D721Med (cell line): ENCODE results near the gene UBE2E3.
A peak's percentile ranks its signal among the peaks of the same experiment; 100 is the strongest.

ENCODE experiments used
- DNase-seq: peaks from one replicate; pipeline ENCODE4 v3.0.0; 2011; ENCODE audit warnings: low spot score; ENCODE audit not compliant: insufficient read length
- FAIRE-seq: peaks from 2 replicates; lab custom pipeline; 2011; peaks lifted over from hg19 to GRCh38; lab: Jason Lieb, UNC
- TF ChIP-seq, protein P1 (sequence below): IDR thresholded peaks from 2 replicates; pipeline ENCODE4 v1.5.1; 2012; ENCODE audit warnings: mild to moderate bottlenecking, control low read depth; ENCODE audit not compliant: insufficient read depth; ENCODE audit errors: missing control alignments

Gene UBE2E3

DNA sequence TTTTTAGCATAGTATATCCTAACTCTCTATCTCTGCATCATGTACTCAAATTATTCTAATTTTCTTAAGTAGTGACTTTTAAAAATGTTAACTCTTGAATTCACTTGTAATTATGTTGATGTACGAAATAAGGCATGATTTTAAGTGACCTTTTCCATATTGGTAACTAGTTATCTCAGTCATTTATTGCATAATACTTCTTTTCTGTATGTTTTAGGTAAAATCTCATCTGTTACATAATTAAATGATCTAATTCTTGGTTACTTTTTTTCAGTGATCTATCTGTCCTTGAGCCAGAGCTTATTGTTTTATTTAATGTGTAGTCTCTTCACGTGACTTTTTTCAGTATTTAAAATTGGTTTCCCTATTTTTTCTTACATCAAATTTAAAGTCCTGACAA, 4.8 kb upstream of the UBE2E3 start:
- TF ChIP-seq, protein P1, sequence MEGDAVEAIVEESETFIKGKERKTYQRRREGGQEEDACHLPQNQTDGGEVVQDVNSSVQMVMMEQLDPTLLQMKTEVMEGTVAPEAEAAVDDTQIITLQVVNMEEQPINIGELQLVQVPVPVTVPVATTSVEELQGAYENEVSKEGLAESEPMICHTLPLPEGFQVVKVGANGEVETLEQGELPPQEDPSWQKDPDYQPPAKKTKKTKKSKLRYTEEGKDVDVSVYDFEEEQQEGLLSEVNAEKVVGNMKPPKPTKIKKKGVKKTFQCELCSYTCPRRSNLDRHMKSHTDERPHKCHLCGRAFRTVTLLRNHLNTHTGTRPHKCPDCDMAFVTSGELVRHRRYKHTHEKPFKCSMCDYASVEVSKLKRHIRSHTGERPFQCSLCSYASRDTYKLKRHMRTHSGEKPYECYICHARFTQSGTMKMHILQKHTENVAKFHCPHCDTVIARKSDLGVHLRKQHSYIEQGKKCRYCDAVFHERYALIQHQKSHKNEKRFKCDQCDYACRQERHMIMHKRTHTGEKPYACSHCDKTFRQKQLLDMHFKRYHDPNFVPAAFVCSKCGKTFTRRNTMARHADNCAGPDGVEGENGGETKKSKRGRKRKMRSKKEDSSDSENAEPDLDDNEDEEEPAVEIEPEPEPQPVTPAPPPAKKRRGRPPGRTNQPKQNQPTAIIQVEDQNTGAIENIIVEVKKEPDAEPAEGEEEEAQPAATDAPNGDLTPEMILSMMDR, result no peak
- FAIRE-seq (peak; percentile 63), DNase-seq (no peak)

DNA sequence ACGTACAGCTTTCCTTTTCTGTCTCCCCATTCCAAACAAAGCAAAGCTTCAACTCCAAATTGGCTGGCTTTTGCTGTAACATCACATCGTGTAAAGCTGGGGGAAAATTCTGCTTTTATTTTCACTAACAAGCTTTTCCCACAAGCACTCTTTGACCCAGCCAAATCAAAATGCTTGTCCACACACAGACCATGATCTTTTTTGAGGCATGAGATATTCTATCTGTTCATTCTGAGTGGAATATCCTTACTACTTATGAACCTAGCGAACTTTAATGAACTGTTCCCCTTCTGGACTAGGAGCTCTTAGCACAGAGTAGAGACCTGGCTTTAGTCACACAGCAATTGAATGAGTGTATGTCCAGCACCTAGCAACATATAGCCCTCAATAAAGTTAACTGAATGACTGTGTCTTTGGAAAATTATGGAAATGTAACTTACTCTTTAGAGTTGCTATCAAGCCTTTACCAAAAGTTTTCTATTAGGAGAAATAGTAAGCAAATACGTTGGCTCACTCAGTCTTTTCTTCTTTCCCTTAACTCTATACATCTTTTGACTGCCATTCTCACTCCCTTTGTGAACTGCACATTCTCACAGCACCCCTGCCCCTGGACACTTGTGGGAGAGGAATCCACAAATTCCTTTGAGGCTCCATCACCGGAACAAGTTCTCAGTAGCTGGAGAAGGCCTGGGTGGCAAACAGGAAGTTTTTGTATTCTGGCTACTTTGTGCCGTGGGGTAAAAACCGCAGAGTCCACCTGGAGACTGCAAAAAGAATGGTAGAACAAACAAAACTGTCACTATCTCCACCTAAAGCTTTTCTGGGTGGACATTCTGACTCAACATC, 1.3 kb upstream of the UBE2E3 start:
- TF ChIP-seq, protein P1, result no peak
- DNase-seq (no peak), FAIRE-seq (no peak)

DNA sequence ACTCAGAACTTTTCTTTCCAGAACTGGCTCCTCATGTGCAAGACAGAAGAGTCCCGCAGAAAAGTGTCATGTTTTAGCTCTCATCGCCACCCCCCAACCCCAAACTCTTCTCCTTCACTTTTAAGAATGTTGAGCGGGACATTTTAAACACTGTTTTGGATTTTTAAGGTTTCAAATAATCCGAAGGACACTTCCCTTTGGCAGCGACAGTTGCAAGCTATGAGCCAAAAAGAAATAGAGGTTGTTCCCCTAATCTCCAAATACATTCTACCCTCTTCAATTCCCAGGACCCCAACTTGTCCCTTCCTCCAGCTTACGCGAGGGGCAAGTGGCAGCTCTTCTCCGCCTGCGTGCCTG, 678 bp upstream of the UBE2E3 start:
- no peak for FAIRE-seq
- TF ChIP-seq, protein P1, result no peak
- DNase-seq, result no peak

DNA sequence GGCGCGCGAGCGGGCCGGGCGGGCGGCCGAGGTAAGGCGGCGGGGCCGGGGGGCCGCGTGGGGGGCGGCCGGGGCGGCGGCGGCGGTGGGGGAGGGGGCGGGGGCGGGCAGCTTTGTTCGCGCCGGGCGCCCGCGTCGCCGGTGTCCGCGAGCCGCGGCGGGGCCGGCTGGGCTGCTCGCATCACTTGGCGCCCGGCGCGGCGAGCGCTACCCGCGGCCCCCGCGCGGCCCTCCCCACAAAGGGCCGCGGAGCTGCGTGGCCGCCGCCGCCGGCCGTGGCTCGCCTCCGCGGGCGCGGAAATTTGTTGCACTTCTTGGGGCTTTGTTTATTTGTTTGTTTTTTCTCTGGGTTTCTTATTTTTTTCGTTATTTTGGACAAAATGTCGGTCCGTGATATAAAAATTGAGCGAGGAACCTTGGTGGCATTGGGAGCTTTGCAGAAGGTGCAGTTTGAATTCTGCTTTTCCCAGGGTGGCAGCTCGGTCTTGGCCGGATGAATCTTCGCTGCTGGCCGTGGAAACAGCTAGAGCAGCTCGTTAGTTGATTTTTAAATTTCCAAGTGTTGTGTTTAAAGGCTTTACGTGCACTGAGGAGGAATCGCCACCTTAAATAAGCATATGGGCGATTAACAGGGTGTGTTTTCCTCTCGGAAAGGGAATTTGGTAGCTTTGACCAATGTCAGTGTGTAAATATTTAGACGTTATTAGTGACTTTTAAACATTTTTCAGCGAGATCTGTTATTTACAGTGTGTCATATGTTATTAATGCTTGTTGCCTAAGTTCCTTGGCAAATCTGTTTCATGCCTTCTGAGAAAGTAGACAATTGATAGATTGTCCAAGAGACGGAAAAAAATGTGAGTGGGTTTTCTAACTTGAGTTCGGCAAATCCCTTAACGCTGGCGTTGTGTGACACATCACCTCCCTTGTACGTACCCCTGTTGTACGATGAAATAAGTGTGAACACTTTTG, 822 bp downstream of the UBE2E3 start:
- DNase-seq (no peak), FAIRE-seq (no peak)
- TF ChIP-seq, protein P1, result no peak

DNA sequence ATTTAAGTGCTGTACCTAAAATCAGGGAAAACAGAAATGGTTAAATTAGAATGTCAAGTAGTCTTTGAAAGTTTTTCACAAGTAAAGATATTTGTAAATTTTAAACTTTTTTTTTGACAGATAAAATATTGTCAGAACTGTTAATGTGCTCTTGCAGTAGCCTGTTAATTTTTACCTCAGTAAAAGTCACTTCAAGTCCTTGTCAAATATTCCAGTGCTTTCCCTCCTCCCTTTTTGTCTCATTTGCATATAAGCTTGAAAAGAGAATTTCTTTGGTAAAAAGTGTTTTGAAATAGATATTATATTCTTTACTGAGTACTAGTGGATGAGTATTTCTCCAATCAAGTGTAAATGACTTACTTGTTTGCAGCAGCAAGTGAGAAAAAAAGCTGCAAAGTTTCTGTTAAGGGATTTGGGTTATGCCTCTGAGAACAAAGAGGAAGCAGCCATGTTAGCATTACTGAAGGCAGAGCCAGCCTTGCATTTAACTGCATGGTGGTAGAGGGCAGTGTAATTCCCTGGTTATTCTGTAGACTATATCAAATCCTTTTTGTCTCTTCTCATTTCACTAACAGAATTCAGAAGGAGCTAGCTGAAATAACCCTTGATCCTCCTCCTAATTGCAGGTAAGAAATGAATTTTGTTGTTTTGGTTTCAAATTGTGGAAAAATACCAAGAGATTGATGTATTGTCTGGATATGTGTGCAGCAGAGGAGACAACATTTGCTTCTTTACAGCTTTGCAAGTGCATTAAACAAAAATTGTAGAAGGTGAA, 3.2 kb downstream of the UBE2E3 start:
- TF ChIP-seq, protein P1, result peak; percentile 41
- FAIRE-seq (peak; percentile 72), DNase-seq (no peak)

DNA sequence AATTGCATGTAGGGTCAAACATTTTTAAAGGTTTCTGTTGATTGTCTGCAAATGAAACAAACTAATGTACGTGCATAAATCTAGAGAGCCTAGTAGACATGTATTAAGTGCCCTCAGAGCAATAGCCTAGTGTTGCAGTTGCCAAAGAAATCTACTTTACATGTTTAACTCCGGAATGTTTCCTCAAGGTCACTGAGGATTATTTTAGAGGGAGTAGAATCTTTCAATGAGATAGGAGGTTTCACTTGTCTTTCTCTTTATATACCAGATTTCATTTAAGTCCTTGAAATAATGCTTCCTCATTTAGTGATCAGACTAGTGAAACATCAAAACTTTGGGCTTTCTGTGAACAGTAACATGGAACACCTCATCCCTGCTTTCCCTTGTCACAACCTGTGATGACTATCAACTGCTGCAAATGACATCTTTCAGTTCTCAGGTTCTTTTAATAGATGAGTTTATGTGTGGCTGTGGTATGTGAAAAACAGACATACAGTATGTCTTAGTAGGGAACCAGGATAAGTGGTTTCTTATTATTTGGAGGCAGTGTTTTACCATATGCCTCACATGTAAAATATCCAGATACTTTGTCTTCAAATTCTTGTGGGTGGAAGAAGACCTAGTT, 5.5 kb downstream of the UBE2E3 start:
- no peak for FAIRE-seq
- TF ChIP-seq, protein P1, result no peak
- DNase-seq, result no peak
